H1 (cell line): ENCODE measurements around the gene MPP3. TPM values are rescaled to one million over a fixed set of nuclear protein-coding genes. Genes with fewer than 3 reads are reported as not detected.

ENCODE experiments used
- CTCF ChIA-PET: fragments of 300-600 bp; sonication (Branson Sonifier 250); formaldehyde crosslinking; loops from one replicate; lab custom pipeline; 2021; ENCODE audit not compliant: partially characterized antibody; lab: Charles Lee
- POLR2A ChIA-PET: fragments of 300-600 bp; sonication (Branson Sonifier 250); formaldehyde crosslinking; loops from one replicate; lab custom pipeline; 2021; ENCODE audit warnings: inconsistent platforms; ENCODE audit not compliant: partially characterized antibody; lab: Charles Lee
- DNase-seq, 2 experiments: peaks; one replicate each; pipeline versions ENCODE4 v3.0.0 to v3.0.0-alpha.2; 2010 to 2022; ENCODE audit warnings: low spot score in 2 of 2, low read depth in 1 of 2, mixed read lengths in 1 of 2
- FAIRE-seq: peaks from 2 replicates; lab custom pipeline; 2011; peaks lifted over from hg19 to GRCh38; lab: Jason Lieb, UNC
- H2AFZ ChIP-seq: 2 replicates; pipeline ENCODE4 v1.8.1; 2012; ENCODE audit warnings: low read length, inconsistent platforms
- H2AK5ac ChIP-seq: 2 replicates; pipeline ENCODE4 v1.6.1; 2013; ENCODE audit warnings: low read depth, low read length
- H2BK120ac ChIP-seq: replicated peaks from 2 replicates; pipeline ENCODE3; 2013; ENCODE audit warnings: low read depth, low read length, inconsistent platforms
- H2BK12ac ChIP-seq: 2 replicates; pipeline ENCODE4 v1.6.1; 2013; ENCODE audit warnings: low read depth, low read length
- H2BK15ac ChIP-seq: 2 replicates; pipeline ENCODE4 v1.6.1; 2013; ENCODE audit warnings: low read length
- H2BK20ac ChIP-seq: 2 replicates; pipeline ENCODE4 v1.6.1; 2013; ENCODE audit warnings: low read length
- H2BK5ac ChIP-seq: 2 replicates; pipeline ENCODE4 v1.6.1; 2013; ENCODE audit warnings: low read depth, low read length
- H3K14ac ChIP-seq: 2 replicates; pipeline ENCODE4 v1.6.1; 2013; ENCODE audit warnings: inconsistent platforms; ENCODE audit not compliant: insufficient read length
- H3K18ac ChIP-seq: 2 replicates; pipeline ENCODE4 v1.6.1; 2013; ENCODE audit warnings: low read length; ENCODE audit errors: extremely low read depth
- H3K23ac ChIP-seq: 2 replicates; pipeline ENCODE4 v1.6.1; 2013; ENCODE audit warnings: inconsistent platforms; ENCODE audit not compliant: insufficient read length
- H3K23me2 ChIP-seq: 2 replicates; pipeline ENCODE4 v1.6.1; 2013; ENCODE audit warnings: low read depth, low read length
- H3K27ac ChIP-seq: 2 replicates; pipeline ENCODE4 v1.6.1; 2011; ENCODE audit warnings: low read depth, low read length, inconsistent platforms
- H3K27me3 ChIP-seq, 4 experiments: replicated peaks in 1 of 4; 1 replicate in 1 of 4; 2 replicates in 3 of 4; pipeline versions ENCODE4 v1.6.1 to v1.8.1; 2011 to 2013; ENCODE audit warnings: low read length in 3 of 4, mild to moderate bottlenecking in 3 of 4, inconsistent platforms in 2 of 4, mixed read lengths in 2 of 4, moderate library complexity in 1 of 4; ENCODE audit not compliant: control insufficient read depth in 3 of 4, insufficient read depth in 3 of 4; ENCODE audit errors: extremely low read depth in 1 of 4
- H3K36me3 ChIP-seq, 4 experiments: 2 replicates each; pipeline versions ENCODE4 v1.6.1 to v1.8.1; 2011 to 2013; ENCODE audit warnings: mild to moderate bottlenecking in 4 of 4, low read length in 3 of 4, moderate library complexity in 2 of 4, control low read depth in 1 of 4, inconsistent platforms in 1 of 4; ENCODE audit not compliant: insufficient read depth in 4 of 4, control insufficient read depth in 2 of 4
- H3K4ac ChIP-seq: replicated peaks from 2 replicates; pipeline ENCODE3; 2013; ENCODE audit warnings: low read length, low read depth, mixed read lengths, inconsistent platforms; ENCODE audit not compliant: insufficient read length
- H3K4me1 ChIP-seq, 4 experiments: replicated peaks in 1 of 4; 1 replicate in 1 of 4; 2 replicates in 3 of 4; pipeline versions ENCODE4 v1.6.1 to v1.8.1; 2011 to 2013; ENCODE audit warnings: low read length in 3 of 4, inconsistent platforms in 2 of 4, mixed read lengths in 1 of 4; ENCODE audit not compliant: insufficient read depth in 4 of 4, control insufficient read depth in 3 of 4
- H3K4me2 ChIP-seq, 2 experiments: 2 replicates each; pipeline versions ENCODE4 v1.6.1 to v1.8.1; 2011 to 2013; ENCODE audit warnings: low read depth in 2 of 2, low read length in 2 of 2, control low read depth in 1 of 2, inconsistent platforms in 1 of 2, mild to moderate bottlenecking in 1 of 2; ENCODE audit not compliant: insufficient read depth in 1 of 2
- H3K4me3 ChIP-seq, 4 experiments: fragments of 200-600, 300-600 bp in 1 of 4; sonication (generic), shearing (Covaris generic), sonication (Bioruptor Twin) in 1 of 4; 2 replicates each; pipeline versions ENCODE4 v1.5.1 to v1.8.1; 2011 to 2016; ENCODE audit warnings: low read length in 4 of 4, low read depth in 3 of 4, control low read depth in 2 of 4, inconsistent platforms in 2 of 4, mild to moderate bottlenecking in 2 of 4, mixed read lengths in 1 of 4, moderate library complexity in 1 of 4; ENCODE audit not compliant: insufficient read depth in 2 of 4; ENCODE audit errors: extremely low read depth in 1 of 4
- H3K56ac ChIP-seq: replicated peaks from 2 replicates; pipeline ENCODE3; 2013; ENCODE audit warnings: low read depth, mild to moderate bottlenecking, mixed read lengths, low read length, inconsistent platforms; ENCODE audit not compliant: insufficient read length
- H3K79me1 ChIP-seq: 2 replicates; pipeline ENCODE4 v1.6.1; 2013; ENCODE audit warnings: low read depth, low read length, control low read depth
- H3K79me2 ChIP-seq, 2 experiments: 2 replicates each; pipeline versions ENCODE4 v1.6.1 to v1.8.1; 2012 to 2013; ENCODE audit warnings: low read length in 2 of 2, mild to moderate bottlenecking in 2 of 2, inconsistent platforms in 1 of 2; ENCODE audit not compliant: insufficient read depth in 2 of 2, control insufficient read depth in 1 of 2
- H3K9ac ChIP-seq, 4 experiments: replicated peaks in 1 of 4; 1 replicate in 1 of 4; 2 replicates in 3 of 4; pipeline versions ENCODE4 v1.6.1 to v1.8.1; 2011 to 2013; ENCODE audit warnings: low read depth in 3 of 4, low read length in 3 of 4, control low read depth in 2 of 4, mild to moderate bottlenecking in 2 of 4, moderate library complexity in 2 of 4, inconsistent platforms in 1 of 4; ENCODE audit errors: extremely low read depth in 1 of 4
- H3K9me3 ChIP-seq, 2 experiments: 2 replicates each; pipeline versions ENCODE4 v1.6.1 to v1.8.1; 2012 to 2013; ENCODE audit warnings: mild to moderate bottlenecking in 2 of 2, moderate library complexity in 2 of 2, control low read depth in 1 of 2, inconsistent platforms in 1 of 2, low read depth in 1 of 2, low read length in 1 of 2, mixed read lengths in 1 of 2; ENCODE audit not compliant: insufficient read depth in 2 of 2
- H4K20me1 ChIP-seq, 2 experiments: replicated peaks in 1 of 2; 2 replicates each; pipeline versions ENCODE3 to v1.8.1; 2011 to 2013; ENCODE audit warnings: inconsistent platforms in 2 of 2, low read length in 2 of 2, mild to moderate bottlenecking in 1 of 2; ENCODE audit not compliant: insufficient read depth in 2 of 2, control insufficient read depth in 1 of 2
- H4K5ac ChIP-seq: 2 replicates; pipeline ENCODE4 v1.6.1; 2013; ENCODE audit warnings: low read length, low read depth, mixed read lengths, inconsistent platforms; ENCODE audit not compliant: insufficient read length
- H4K8ac ChIP-seq: 2 replicates; pipeline ENCODE4 v1.8.0; 2013; ENCODE audit warnings: mild to moderate bottlenecking, moderate library complexity, low read length, inconsistent platforms; ENCODE audit not compliant: insufficient read depth; ENCODE audit errors: extremely low read depth
- H4K91ac ChIP-seq: replicated peaks from 2 replicates; pipeline ENCODE3; 2013; ENCODE audit warnings: low read length, mixed read lengths, inconsistent platforms; ENCODE audit not compliant: insufficient read length
- ATF2 ChIP-seq: IDR thresholded peaks from 2 replicates; pipeline ENCODE4 v1.6.1; 2012; ENCODE audit warnings: low read length, inconsistent platforms
- CBX5 ChIP-seq: fragments of 300-800, 300-1000 bp; sonication (generic); IDR thresholded peaks from 2 replicates; pipeline ENCODE4 v1.7.1; 2016; ENCODE audit warnings: antibody characterized with exemption, low read length, low read depth
- CEBPB ChIP-seq: IDR thresholded peaks from 2 replicates; pipeline ENCODE4 v1.6.1; 2012; ENCODE audit warnings: low read depth, low read length
- CHD2 ChIP-seq: IDR thresholded peaks from 2 replicates; pipeline ENCODE4 v1.6.1; 2012; ENCODE audit warnings: low read length, improper control_type of control experiment
- JUND ChIP-seq: IDR thresholded peaks from 2 replicates; pipeline ENCODE4 v1.6.1; 2011; ENCODE audit warnings: mild to moderate bottlenecking, improper control_type of control experiment, low read length
- KDM1A ChIP-seq: fragments of 200-600, 300-600 bp; sonication (generic); IDR thresholded peaks from 2 replicates; pipeline ENCODE4 v1.7.1; 2016; ENCODE audit warnings: mild to moderate bottlenecking, low read length, borderline replicate concordance
- PHF8 ChIP-seq: fragments of 200-600 bp; sonication (generic); conservative IDR thresholded peaks from 2 replicates; pipeline ENCODE4 v1.7.1; 2012; ENCODE audit warnings: low read depth, mild to moderate bottlenecking, inconsistent platforms, low read length, moderate library complexity
- POLR2A ChIP-seq, 2 experiments: IDR thresholded peaks; 1 replicate in 1 of 2; 2 replicates in 1 of 2; pipeline ENCODE4 v1.6.1; 2011; ENCODE audit warnings: low read depth in 2 of 2, low read length in 2 of 2, mild to moderate bottlenecking in 2 of 2; ENCODE audit errors: control extremely low read depth in 1 of 2
- RXRA ChIP-seq: IDR thresholded peaks from 2 replicates; pipeline ENCODE4 v1.6.1; 2011; ENCODE audit warnings: low read depth, mild to moderate bottlenecking, low read length, moderate library complexity; ENCODE audit not compliant: insufficient read depth
- SIX5 ChIP-seq: IDR thresholded peaks from 2 replicates; pipeline ENCODE4 v1.6.1; 2011; ENCODE audit warnings: mild to moderate bottlenecking, low read depth, low read length
- SRF ChIP-seq: IDR thresholded peaks from 2 replicates; pipeline ENCODE4 v1.6.1; 2011; ENCODE audit warnings: mild to moderate bottlenecking, low read depth, low read length, moderate library complexity
- TAF1 ChIP-seq: IDR thresholded peaks from 2 replicates; pipeline ENCODE4 v1.6.1; 2011; ENCODE audit warnings: mild to moderate bottlenecking, low read depth, low read length
- ZNF274 ChIP-seq: IDR thresholded peaks from 2 replicates; pipeline ENCODE4 v1.7.0; 2012; ENCODE audit warnings: low read length, borderline replicate concordance; ENCODE audit errors: extremely low read depth
- WGBS, 2 experiments: shearing (Covaris generic) in 1 of 2; methylation state at CpG; one replicate each; pipeline versions ENCODE4 v1.1.6 to v1.1.7; 2013 to 2015; ENCODE audit warnings: low lambda C conversion rate in 2 of 2, mixed read lengths in 2 of 2, inconsistent platforms in 1 of 2, low coverage in 1 of 2, missing lambda C conversion rate in 1 of 2; ENCODE audit not compliant: insufficient replicate concordance in 2 of 2, insufficient coverage in 1 of 2, insufficient read length in 1 of 2; ENCODE audit errors: extremely low coverage in 1 of 2, missing lambda C conversion rate in 1 of 2; 5-methylcytosine and 5-hydroxymethylcytosine counted together
- polyA plus RNA-seq, 7 experiments: library from polyadenylated mRNA; depleted of rRNA in 3 of 7; stranded (reverse) in 5 of 7; unstranded in 2 of 7; fragments of >200 nt in 5 of 7; fragments of 200-250 nt in 2 of 7; gene quantifications; 1 replicate in 5 of 7; 2 replicates in 1 of 7; 4 replicates in 1 of 7; pipeline versions ENCODE4 v1.2.1 to v1.2.3, GENCODE V29; 2011 to 2013; ENCODE audit warnings: missing spikeins in 2 of 7, mixed read lengths in 2 of 7
- total RNA-seq: library from RNA; stranded (reverse); fragmentation: NEBNext Ultra II Directional; extraction: Animal tissue kit (Norgen Biotek cat#: 25700); gene quantifications from 2 replicates; pipeline ENCODE4 v1.2.1, GENCODE V29; 2021

MPP3 gene
- total and polyA plus RNA-seq, 2 of the 8 experiments (the other 6 are each of a cell fraction or from before 2014, with no cell fraction given), result 3.1 to 6.1 TPM

GRCh38 chr17:43808076-43808475, 24.9 kb downstream of the MPP3 start:
- Histone ChIP-seq H3K9me3 (no peaks in the 10 kb centered on the region), H3K18ac (no peak overlapping the region), H2BK5ac (no peak overlapping the region), H3K4me2 (no peak overlapping the region), H3K56ac (no peak overlapping the region), H3K79me2 (no peaks in the 10 kb centered on the region), H2BK20ac (no peak overlapping the region), H4K8ac (no peak overlapping the region), H4K20me1 (no peaks in the 10 kb centered on the region), H2AFZ (no peak overlapping the region), H3K27ac (no peak overlapping the region), H2BK12ac (no peak overlapping the region), H3K27me3 (no peaks in the 10 kb centered on the region), H3K14ac (no peak overlapping the region), H3K4me1 (peaks cover 0 to 16% (median 8%) of the 10 kb centered on the region in 4 experiments; a peak in 5 of 7 replicates), H3K79me1 (no peaks in the 10 kb centered on the region), H2BK120ac (no peak overlapping the region), H3K23ac (no peak overlapping the region), H3K4me3 (no peak overlapping the region), H3K9ac (no peak overlapping the region), H2AK5ac (no peak overlapping the region), H3K23me2 (no peaks in the 10 kb centered on the region), H4K91ac (no peak overlapping the region), H4K5ac (no peak overlapping the region), H2BK15ac (no peak overlapping the region), H3K36me3 (no peaks in the 10 kb centered on the region), H3K4ac (no peak overlapping the region)
- no peak for FAIRE-seq
- ChIA-PET POLR2A (interaction anchor here (1.0 kb wide), 1 partner anchor 10 kb away, joined by 3 read pairs; no protein-coding TSS in a partner anchor), CTCF (interaction anchor here (1.8 to 3.3 kb wide), 2 partner anchors 38 to 135 kb away, joined by 3 to 10 read pairs; partner anchors contain the start of gene CD300LG)
- 93% methylated on average over 4 of the region's 4 CpGs; no CpG with 5 or more reads in 1 of the 2 experiments for WGBS, 2 experiments
- DNase-seq, result no peak
- no peak for TF ChIP-seq POLR2A (IDR thresholded peaks at IDR 0.05; ENCODE audit: control extremely low read depth in 1 of 2, low read depth in 2 of 2, low read length in 2 of 2)
- TF ChIP-seq CHD2, result no peak
- TF ChIP-seq KDM1A, result no peak
- no peak for TF ChIP-seq CBX5
- TF ChIP-seq SIX5, result no peak
- TF ChIP-seq CEBPB, result no peak
- TF ChIP-seq RXRA, result no peak
- TF ChIP-seq PHF8, result no peak
- no peak for TF ChIP-seq ZNF274
- no peak for TF ChIP-seq TAF1
- no peak for TF ChIP-seq ATF2
- TF ChIP-seq JUND, result no peak
- TF ChIP-seq SRF, result no peak
